Stimulated activated CD8-positive, alpha-beta memory T cell treated with anti-CD3 and anti-CD28 coated beads, Interleukin-4, amount 100 ng/mL, for 1 hour (primary cell): Measurements from ENCODE around the gene PGAM5.

ENCODE experiments used
- DNase-seq, 2 donors: peaks; one replicate each; pipeline ENCODE4 v3.0.0-alpha.2; 2020; ENCODE audit warnings: low read depth in 2 of 2, low spot score in 1 of 2

PGAM5 gene

GRCh38 chr12:132719141-132719953 is 8.7 kb downstream of the PGAM5 start:
- no peak for DNase-seq

- no peak for DNase-seq
These were observed 9.3 kb downstream of the PGAM5 start for GRCh38 chr12:132719954-132720324.

GRCh38 chr12:132720606-132721345 is 10.1 kb downstream of the PGAM5 start:
- DNase-seq = no peak

- no peak for DNase-seq
These were observed 12.5 kb downstream of the PGAM5 start for GRCh38 chr12:132723015-132723763.

- no peak for DNase-seq
These were observed 13.1 kb downstream of the PGAM5 start for GRCh38 chr12:132723764-132724140.

- DNase-seq = no peak
These were observed 14.0 kb downstream of the PGAM5 start for GRCh38 chr12:132724506-132725241.

- no peak for DNase-seq
These were observed 15.7 kb downstream of the PGAM5 start for GRCh38 chr12:132726386-132726785.

GRCh38 chr12:132727091-132727794 is 16.6 kb downstream of the PGAM5 start:
- DNase-seq = no peak

- no peak for DNase-seq
These were observed 17.9 kb downstream of the PGAM5 start for GRCh38 chr12:132728502-132728901.

GRCh38 chr12:132729541-132730320 is 19.1 kb downstream of the PGAM5 start:
- no peak for DNase-seq

GRCh38 chr12:132730353-132730752 is 19.7 kb downstream of the PGAM5 start:
- no peak for DNase-seq

- DNase-seq = no peak
These were observed 20.9 kb downstream of the PGAM5 start for GRCh38 chr12:132731574-132731973.

- DNase-seq = no peak
These were observed 23.6 kb downstream of the PGAM5 start for GRCh38 chr12:132734206-132734605.

- DNase-seq = no peak
These were observed 24.9 kb downstream of the PGAM5 start for GRCh38 chr12:132735496-132735895.

- no peak for DNase-seq
These were observed 25.7 kb downstream of the PGAM5 start for GRCh38 chr12:132736378-132736777.

GRCh38 chr12:132736913-132737312 is 26.3 kb downstream of the PGAM5 start:
- no peak for DNase-seq

GRCh38 chr12:132739600-132740312 is 29.1 kb downstream of the PGAM5 start:
- no peak for DNase-seq

- DNase-seq = no peak
These were observed 29.6 kb downstream of the PGAM5 start for GRCh38 chr12:132740313-132740646.

GRCh38 chr12:132740652-132741051 is 30.0 kb downstream of the PGAM5 start:
- DNase-seq = no peak
